GM21786 (cell line): ENCODE results near the gene LIPA.
"Not testable (repeated sequence)": the region's sequence is repeated elsewhere in the genome, so short reads cannot be mapped to it uniquely, and the experiment has no call there.

Experiments
- ATAC-seq: cut with Tn5 transposase; IDR thresholded peaks from one replicate; pipeline ENCODE4 v1.9.1; 2021; ENCODE audit not compliant: unreplicated experiment

Gene LIPA

GRCh38 chr10:89251409-89252224, at the start of gene LIPA:
Gene LIPA (minus strand): TSS chr10:89251775. CDS start chr10:89247648, 4,127 bp downstream.
- peak; percentile 94 for ATAC-seq

- ATAC-seq: no peak
These were observed 49.7 kb upstream of the LIPA start for GRCh38 chr10:89301232-89301631.

- ATAC-seq: no peak
These were observed 47.5 kb upstream of the LIPA start for GRCh38 chr10:89299031-89299430.

GRCh38 chr10:89297791-89298190, 46.2 kb upstream of the LIPA start:
- ATAC-seq: no peak

DNA sequence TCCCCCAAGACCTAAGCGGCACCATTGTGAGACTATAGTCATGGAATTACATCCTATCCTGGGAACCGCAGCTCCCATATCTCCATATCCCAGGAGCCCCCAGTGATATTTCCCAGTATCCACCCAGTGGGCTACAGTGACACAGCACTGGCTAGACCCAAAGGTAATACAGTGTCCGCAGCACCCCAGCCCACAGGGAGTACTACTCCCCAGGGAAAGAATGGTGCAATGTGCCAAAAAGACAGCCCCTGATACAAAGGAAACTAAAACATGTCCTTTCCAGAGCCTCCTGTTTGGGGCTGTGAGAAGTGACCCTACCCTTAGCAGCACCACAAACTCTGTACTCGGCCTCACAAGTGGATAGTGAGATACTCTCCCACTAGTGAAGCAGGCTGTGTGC, 45.8 kb upstream of the LIPA start:
- ATAC-seq: no peak

DNA sequence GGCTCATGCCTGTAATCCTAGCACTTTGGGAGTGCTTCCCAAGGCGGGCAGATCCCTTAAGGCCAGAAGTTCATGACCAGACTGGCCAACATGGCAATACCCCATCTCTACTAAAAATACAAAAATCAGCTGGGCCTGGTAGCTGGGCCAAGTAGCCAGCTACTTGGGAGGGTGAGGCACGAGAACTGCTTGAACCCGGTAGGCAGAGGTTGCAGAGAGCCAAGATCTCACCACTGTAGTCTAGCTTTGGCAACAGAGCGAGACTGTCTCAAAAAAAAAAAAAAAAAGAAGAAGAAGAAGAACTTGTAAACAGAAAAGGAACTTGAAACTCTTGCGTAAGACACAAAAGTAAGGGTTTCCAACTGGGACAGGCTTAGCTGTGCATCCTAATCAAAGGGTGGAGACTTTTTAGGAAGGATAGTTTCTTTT, 44.7 kb upstream of the LIPA start:
- ATAC-seq: peak; percentile 58

DNA sequence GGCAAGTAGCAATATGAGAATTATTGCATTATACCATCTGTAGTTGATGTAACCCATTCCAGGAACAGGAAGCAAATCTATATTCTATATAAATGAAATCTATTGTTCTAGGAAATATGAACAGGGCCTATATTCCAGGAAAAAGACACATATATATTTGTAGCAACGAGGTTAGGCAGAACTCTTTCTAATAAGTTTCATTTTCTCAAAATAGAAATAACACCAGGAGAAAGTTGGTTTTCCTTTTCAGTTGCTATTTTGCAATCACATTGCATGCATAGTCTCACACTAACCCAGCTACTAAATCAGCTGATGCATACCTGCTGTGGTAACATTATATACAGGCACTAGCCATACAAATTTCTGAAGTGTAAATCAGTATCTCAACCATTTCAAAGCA, 44.0 kb upstream of the LIPA start:
- ATAC-seq: peak; percentile 41

DNA sequence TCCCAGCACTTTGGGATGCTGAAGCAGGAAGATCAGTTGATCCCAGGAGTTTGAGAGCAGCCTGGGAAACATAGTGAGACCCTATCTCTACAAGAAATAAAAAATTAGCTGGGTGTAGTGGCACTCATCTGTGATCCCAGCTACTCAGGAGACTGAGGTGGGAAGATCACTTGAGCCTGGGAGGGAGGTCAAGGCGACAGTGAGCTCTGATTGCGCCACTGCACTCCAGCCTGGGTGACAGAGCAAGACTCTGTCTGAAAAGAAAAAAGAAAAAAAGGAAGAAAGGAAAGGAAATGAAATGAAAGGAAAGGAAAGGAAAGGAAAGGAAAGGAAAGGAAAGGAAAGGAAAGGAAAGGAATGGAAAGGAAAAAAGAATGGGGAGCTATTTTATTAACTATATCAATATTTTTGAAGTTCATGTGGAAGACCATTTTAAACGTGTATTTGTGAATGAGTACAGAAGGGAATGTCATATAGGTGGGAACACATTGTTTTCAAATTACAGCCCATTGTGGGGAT, 43.2 kb upstream of the LIPA start:
- ATAC-seq: no peak

DNA sequence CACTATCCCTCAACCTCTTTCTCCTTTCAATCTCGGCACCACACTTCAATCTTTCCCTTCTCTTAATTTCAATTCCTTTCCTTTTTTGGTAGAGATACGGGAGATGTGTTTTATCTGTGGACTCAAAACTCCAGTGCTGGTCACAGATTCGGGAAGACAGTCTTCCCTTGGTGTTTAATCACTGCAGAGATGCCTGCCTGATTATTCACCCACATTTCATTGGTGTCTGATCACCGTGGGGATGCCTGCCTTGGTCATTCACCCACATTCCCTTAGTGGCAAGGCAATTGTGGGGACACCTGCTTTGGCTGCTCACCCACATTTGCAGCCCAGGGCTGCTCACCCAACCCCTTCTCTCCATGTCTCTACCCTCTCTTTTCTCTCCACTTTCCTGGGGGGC, 33.7 kb upstream of the LIPA start:
- not testable (repeated sequence) for ATAC-seq

- not testable (repeated sequence) for ATAC-seq
These were observed 33.1 kb upstream of the LIPA start for GRCh38 chr10:89284711-89285110.

DNA sequence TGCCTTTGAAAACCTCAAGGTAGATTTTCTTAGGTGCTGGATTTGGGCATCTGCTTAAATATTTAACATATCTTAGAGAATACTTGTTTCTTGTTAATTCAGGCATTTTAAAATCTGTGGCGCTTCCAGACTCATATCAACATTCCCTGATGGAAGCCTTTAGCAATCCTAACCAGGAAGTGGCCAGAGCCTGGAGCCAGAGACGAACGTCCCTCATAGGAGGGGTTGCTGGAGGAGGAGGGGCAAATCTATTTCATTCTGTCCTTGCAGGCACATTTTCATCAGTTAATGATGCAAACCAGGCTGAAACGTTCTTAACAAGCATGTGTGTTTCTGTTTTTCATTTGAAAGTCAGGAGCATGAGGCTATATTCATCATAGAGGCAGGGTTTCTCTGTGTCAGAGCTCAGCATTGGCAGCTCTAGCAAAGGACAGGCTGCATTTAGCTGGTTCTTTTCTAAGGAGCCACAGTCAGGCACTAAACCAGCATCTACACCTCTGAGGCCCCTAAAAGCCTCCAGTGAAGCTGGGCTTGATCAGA, 32.4 kb upstream of the LIPA start:
- no peak for ATAC-seq

DNA sequence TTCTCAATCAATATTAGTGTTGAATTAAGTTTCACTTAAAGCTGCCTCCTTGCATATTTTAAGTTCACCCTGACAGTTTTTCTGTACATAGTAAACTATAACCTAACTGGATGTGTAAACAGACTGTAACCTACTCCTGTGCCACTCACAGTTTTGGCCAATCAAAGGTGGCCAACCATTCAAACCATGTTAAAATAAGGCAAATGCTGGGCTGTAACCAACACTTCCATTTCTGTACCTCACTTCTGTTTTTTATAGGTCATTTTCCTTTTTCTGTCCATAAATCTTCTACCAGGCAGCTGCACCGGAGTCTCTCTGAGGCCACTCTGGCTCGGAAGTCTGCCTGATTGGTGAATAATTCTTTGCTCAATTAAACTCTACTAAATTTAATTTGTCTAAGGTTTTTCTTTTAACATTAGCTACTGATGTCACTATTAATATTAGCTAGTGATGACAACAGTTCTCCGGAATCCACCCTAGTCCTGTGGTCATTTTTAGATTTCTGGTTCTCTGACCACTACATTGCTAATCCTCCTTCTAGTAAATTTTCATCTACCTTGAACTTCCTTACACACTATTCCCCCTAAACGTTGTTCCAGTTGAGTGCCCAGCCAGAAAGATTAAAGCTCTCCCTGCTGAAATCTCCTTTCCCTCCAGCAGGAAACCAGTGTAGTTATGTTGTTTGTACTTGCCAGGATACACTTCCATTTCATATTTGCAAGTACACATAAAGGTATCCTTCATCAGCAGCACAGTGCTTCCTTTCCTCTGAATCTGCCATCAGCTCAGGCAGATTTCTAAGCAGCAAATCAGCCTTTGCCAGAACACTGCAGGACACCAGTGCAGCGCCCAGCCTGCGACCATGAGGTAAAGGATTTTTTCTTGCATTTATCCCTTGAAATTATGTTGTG, 31.7 kb upstream of the LIPA start:
- ATAC-seq: no peak

DNA sequence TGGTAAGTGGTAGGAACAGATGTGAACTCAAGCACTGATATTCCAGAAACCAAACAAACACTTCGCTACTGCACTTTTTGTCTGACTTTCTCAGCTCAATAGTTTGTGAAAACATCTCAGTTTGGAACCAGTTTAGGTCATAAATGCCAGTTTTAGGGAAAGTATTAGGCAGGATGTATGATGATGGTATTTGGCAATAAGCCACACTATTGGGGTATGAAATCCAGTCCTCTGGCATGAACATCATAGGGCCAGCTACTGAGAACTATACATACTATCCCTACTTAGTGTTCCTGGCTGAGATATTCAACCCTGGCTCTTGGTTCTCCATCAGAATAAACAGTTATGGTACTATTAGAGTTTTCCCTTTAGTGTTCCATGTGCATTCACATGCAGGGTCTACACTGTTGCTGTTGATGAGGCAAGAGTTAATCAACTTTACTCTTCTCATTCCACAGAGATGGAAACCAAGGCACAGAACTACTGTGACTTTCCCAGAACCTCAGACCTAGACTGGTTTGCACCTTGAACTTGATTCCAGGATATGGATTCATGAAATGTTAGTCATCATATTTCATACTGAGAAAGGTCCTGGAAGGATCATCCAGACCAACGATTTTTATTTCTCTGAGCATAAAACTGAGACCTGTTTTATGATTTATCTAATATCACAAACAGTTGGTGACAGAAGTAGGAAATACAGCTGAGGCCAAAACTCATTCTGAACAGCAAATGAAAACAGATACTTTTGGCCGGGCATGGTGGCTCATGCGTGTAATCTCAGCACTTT, 30.2 kb upstream of the LIPA start:
- no peak for ATAC-seq

DNA sequence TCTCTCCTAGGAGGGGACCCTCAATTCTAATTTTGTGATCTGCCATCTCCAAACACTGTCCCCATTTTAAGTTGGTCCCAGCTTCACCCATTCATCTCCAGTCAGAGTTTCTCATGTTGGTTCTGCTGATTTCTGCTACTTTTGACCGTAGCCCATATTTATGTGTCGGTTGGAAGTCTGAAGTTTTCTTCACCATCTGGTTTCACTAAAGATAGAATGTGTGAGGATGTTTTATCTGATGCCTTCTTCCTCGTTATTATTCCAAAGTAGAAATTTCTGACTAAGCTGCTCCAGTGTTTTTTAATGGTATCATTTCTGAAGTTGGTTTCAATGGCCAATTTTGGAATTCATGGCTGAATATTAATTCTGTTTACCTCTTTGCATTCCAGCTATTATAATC, 28.9 kb upstream of the LIPA start:
- ATAC-seq: no peak

- ATAC-seq: no peak
These were observed 27.9 kb upstream of the LIPA start for GRCh38 chr10:89279421-89279869.

- no peak for ATAC-seq
These were observed 27.4 kb upstream of the LIPA start for GRCh38 chr10:89278900-89279392.

- no peak for ATAC-seq
These were observed 26.5 kb upstream of the LIPA start for GRCh38 chr10:89278034-89278535.

GRCh38 chr10:89275383-89275782, 23.8 kb upstream of the LIPA start:
- no peak for ATAC-seq

- ATAC-seq: no peak
These were observed 23.4 kb upstream of the LIPA start for GRCh38 chr10:89274928-89275327.

- ATAC-seq: no peak
These were observed 22.1 kb upstream of the LIPA start for GRCh38 chr10:89273680-89274079.
